ENCODE results near the gene ACP2.

- TF ChIP-seq EZH2phosphoT487 (IDR thresholded peaks at IDR 0.05; ENCODE audit: borderline replicate concordance, low read depth) (no peak), REST (IDR thresholded peaks at IDR 0.05; ENCODE audit: low read depth, low read length) (no peak; the same call in 1 of the 2 replicates), EP300 (IDR thresholded peaks at IDR 0.05; ENCODE audit: borderline replicate concordance in 1 of 2, low read depth in 1 of 2, low read length in 1 of 2) (no peak; a peak in 1 of 4 replicates), CTCF (IDR thresholded peaks at IDR 0.05) (no peak), RAD21 (IDR thresholded peaks at IDR 0.05; ENCODE audit: low read length) (no peak), TAF1 (IDR thresholded peaks at IDR 0.05; ENCODE audit: borderline replicate concordance, low read depth, low read length) (peak; percentile 52; the same call in 1 of the 2 replicates), RFX5 (IDR thresholded peaks at IDR 0.05; ENCODE audit: low read length) (no peak), NFIC (IDR thresholded peaks at IDR 0.05; ENCODE audit: borderline replicate concordance) (no peak), ZBTB33 (IDR thresholded peaks at IDR 0.05; ENCODE audit: borderline replicate concordance, low read depth) (no peak)
Observed at GRCh38 chr11:47269002-47269828, 20.6 kb upstream of the ACP2 start.

Measured in SK-N-SH (cell line).